Measurements from ENCODE around the gene PEAK3.

GRCh38 chr19:2239771-2240770, 41.9 kb downstream of the PEAK3 start:
- TF ChIP-seq POLR2AphosphoS5 (IDR thresholded peaks at IDR 0.05; ENCODE audit: low read depth, low read length) (no peak), POLR2A (IDR thresholded peaks at IDR 0.05; ENCODE audit: low read depth, low read length) (no peak), SPI1 (IDR thresholded peaks at IDR 0.05; ENCODE audit: low read depth, low read length) (no peak), POU2F2 (IDR thresholded peaks at IDR 0.05; ENCODE audit: low read depth, low read length) (no peak), TAF1 (IDR thresholded peaks at IDR 0.05; ENCODE audit: low read depth, low read length) (no peak), PAX5 (IDR thresholded peaks at IDR 0.05; ENCODE audit: insufficient read depth, low read length, severe bottlenecking) (no peak)

Measured in GM12891 (cell line).